ENCODE data around the gene STK32B. TPM values are rescaled to one million over a fixed set of nuclear protein-coding genes. Genes with fewer than 3 reads are reported as not detected.

The STK32B gene
- total and polyA plus RNA-seq, 4 donors, result 0.02 to 0.28 (median 0.08) TPM; not detected in 1

GRCh38 chr4:5460106-5460801 is 409.0 kb downstream of the STK32B start:
- H3K36me3 ChIP-seq (ENCODE audit: control insufficient read depth in 4 of 4, insufficient read depth in 3 of 4, low read depth in 1 of 4, low read length in 3 of 4), result no peaks in the 10 kb centered on the region
- no peak overlapping the region for H3K9ac ChIP-seq (ENCODE audit: low read depth in 1 of 2, low read length in 2 of 2)
- H3K4me3 ChIP-seq (ENCODE audit: low read depth in 1 of 3, low read length in 3 of 3), result no peak overlapping the region
- 72% methylated on average over 14 of the region's 14 CpGs for WGBS
- H3K4me1 ChIP-seq (ENCODE audit: control insufficient read depth in 4 of 4, insufficient read depth in 4 of 4, low read length in 3 of 4), result no peaks in the 10 kb centered on the region
- no peaks in the 10 kb centered on the region for H3K27me3 ChIP-seq (ENCODE audit: control insufficient read depth in 4 of 4, insufficient read depth in 4 of 4, low read length in 3 of 4)
- TF ChIP-seq, protein P1, sequence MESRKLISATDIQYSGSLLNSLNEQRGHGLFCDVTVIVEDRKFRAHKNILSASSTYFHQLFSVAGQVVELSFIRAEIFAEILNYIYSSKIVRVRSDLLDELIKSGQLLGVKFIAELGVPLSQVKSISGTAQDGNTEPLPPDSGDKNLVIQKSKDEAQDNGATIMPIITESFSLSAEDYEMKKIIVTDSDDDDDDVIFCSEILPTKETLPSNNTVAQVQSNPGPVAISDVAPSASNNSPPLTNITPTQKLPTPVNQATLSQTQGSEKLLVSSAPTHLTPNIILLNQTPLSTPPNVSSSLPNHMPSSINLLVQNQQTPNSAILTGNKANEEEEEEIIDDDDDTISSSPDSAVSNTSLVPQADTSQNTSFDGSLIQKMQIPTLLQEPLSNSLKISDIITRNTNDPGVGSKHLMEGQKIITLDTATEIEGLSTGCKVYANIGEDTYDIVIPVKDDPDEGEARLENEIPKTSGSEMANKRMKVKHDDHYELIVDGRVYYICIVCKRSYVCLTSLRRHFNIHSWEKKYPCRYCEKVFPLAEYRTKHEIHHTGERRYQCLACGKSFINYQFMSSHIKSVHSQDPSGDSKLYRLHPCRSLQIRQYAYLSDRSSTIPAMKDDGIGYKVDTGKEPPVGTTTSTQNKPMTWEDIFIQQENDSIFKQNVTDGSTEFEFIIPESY (IDR thresholded peaks at IDR 0.05), result no peak
- TF ChIP-seq MAX (IDR thresholded peaks at IDR 0.05), result no peak
- TF ChIP-seq, protein P2, sequence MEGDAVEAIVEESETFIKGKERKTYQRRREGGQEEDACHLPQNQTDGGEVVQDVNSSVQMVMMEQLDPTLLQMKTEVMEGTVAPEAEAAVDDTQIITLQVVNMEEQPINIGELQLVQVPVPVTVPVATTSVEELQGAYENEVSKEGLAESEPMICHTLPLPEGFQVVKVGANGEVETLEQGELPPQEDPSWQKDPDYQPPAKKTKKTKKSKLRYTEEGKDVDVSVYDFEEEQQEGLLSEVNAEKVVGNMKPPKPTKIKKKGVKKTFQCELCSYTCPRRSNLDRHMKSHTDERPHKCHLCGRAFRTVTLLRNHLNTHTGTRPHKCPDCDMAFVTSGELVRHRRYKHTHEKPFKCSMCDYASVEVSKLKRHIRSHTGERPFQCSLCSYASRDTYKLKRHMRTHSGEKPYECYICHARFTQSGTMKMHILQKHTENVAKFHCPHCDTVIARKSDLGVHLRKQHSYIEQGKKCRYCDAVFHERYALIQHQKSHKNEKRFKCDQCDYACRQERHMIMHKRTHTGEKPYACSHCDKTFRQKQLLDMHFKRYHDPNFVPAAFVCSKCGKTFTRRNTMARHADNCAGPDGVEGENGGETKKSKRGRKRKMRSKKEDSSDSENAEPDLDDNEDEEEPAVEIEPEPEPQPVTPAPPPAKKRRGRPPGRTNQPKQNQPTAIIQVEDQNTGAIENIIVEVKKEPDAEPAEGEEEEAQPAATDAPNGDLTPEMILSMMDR (IDR thresholded peaks at IDR 0.05; ENCODE audit: low read depth, low read length, missing input control), result peak; percentile 32
- TF ChIP-seq SP1 (IDR thresholded peaks at IDR 0.05), result no peak
- no peak for TF ChIP-seq RXRA (IDR thresholded peaks at IDR 0.05)
- TF ChIP-seq TAF1 (conservative IDR thresholded peaks at IDR 0.05), result no peak
- TF ChIP-seq FOXA1 (IDR thresholded peaks at IDR 0.05), result no peak
- peak; percentile 37 to 68 for TF ChIP-seq RAD21 (IDR thresholded peaks at IDR 0.05)
- TF ChIP-seq, protein P3, sequence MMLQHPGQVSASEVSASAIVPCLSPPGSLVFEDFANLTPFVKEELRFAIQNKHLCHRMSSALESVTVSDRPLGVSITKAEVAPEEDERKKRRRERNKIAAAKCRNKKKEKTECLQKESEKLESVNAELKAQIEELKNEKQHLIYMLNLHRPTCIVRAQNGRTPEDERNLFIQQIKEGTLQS (IDR thresholded peaks at IDR 0.05), result no peak
- no peaks in the 10 kb centered on the region for H3K9me3 ChIP-seq (ENCODE audit: control insufficient read depth in 4 of 4, low read length in 3 of 4)
- DNase-seq (ENCODE audit: low spot score), result no peak
- no peak overlapping the region for H3K27ac ChIP-seq (ENCODE audit: low read depth in 1 of 2, low read length in 2 of 2)

DNA sequence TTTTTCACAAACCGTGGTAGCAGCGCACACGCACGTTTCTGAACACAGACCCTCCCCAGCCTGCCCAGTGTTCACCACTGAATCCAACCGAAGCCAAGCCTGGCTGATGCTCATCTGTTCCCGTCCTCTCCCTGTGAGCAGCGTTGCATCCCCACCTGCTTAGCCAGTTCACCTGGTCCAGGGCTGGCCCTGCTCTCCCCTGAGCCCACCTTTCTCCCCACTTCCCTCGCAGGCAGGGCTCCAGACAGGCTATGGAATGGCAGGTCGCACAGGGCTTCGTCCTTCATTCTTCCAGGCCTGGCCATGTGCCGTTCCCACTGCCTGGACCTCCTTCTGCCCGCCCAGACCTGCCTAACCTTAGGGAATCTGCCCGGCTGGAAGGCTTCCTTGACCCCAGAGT is 410.2 kb downstream of the STK32B start:
- H3K36me3 ChIP-seq (ENCODE audit: control insufficient read depth in 4 of 4, insufficient read depth in 3 of 4, low read depth in 1 of 4, low read length in 3 of 4), result no peaks in the 10 kb centered on the region
- H3K27me3 ChIP-seq (ENCODE audit: control insufficient read depth in 4 of 4, insufficient read depth in 4 of 4, low read length in 3 of 4), result no peaks in the 10 kb centered on the region
- no peak overlapping the region for H3K4me3 ChIP-seq (ENCODE audit: low read depth in 1 of 3, low read length in 3 of 3)
- DNase-seq (ENCODE audit: low spot score), result no peak
- 82% methylated on average over 13 of the region's 13 CpGs for WGBS
- no peaks in the 10 kb centered on the region for H3K4me1 ChIP-seq (ENCODE audit: control insufficient read depth in 4 of 4, insufficient read depth in 4 of 4, low read length in 3 of 4)
- H3K27ac ChIP-seq (ENCODE audit: low read depth in 1 of 2, low read length in 2 of 2), result no peak overlapping the region
- H3K9me3 ChIP-seq (ENCODE audit: control insufficient read depth in 4 of 4, low read length in 3 of 4), result no peaks in the 10 kb centered on the region
- TF ChIP-seq, protein P4, sequence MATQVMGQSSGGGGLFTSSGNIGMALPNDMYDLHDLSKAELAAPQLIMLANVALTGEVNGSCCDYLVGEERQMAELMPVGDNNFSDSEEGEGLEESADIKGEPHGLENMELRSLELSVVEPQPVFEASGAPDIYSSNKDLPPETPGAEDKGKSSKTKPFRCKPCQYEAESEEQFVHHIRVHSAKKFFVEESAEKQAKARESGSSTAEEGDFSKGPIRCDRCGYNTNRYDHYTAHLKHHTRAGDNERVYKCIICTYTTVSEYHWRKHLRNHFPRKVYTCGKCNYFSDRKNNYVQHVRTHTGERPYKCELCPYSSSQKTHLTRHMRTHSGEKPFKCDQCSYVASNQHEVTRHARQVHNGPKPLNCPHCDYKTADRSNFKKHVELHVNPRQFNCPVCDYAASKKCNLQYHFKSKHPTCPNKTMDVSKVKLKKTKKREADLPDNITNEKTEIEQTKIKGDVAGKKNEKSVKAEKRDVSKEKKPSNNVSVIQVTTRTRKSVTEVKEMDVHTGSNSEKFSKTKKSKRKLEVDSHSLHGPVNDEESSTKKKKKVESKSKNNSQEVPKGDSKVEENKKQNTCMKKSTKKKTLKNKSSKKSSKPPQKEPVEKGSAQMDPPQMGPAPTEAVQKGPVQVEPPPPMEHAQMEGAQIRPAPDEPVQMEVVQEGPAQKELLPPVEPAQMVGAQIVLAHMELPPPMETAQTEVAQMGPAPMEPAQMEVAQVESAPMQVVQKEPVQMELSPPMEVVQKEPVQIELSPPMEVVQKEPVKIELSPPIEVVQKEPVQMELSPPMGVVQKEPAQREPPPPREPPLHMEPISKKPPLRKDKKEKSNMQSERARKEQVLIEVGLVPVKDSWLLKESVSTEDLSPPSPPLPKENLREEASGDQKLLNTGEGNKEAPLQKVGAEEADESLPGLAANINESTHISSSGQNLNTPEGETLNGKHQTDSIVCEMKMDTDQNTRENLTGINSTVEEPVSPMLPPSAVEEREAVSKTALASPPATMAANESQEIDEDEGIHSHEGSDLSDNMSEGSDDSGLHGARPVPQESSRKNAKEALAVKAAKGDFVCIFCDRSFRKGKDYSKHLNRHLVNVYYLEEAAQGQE (IDR thresholded peaks at IDR 0.05), result no peak
- no peak for TF ChIP-seq HNF4A (conservative IDR thresholded peaks at IDR 0.05)
- TF ChIP-seq MAX (IDR thresholded peaks at IDR 0.05), result no peak
- TF ChIP-seq RAD21 (IDR thresholded peaks at IDR 0.05), result no peak
- TF ChIP-seq HNF4G (IDR thresholded peaks at IDR 0.05), result no peak
- TF ChIP-seq NR2F2 (IDR thresholded peaks at IDR 0.05), result no peak
- no peak for TF ChIP-seq JUND (IDR thresholded peaks at IDR 0.05)
- no peak for TF ChIP-seq EGR1 (IDR thresholded peaks at IDR 0.05; ENCODE audit: low read depth in 2 of 2)
- TF ChIP-seq FOXA1 (IDR thresholded peaks at IDR 0.05), result no peak
- TF ChIP-seq, protein P2 (IDR thresholded peaks at IDR 0.05; ENCODE audit: low read depth, low read length, missing input control), result no peak
- no peak for TF ChIP-seq GABPA (IDR thresholded peaks at IDR 0.05 in 1 of 2, conservative IDR thresholded peaks at IDR 0.05 in 1 of 2)
- TF ChIP-seq FOXA2 (IDR thresholded peaks at IDR 0.05), result no peak
- TF ChIP-seq, protein P3 (IDR thresholded peaks at IDR 0.05), result no peak
- H3K9ac ChIP-seq (ENCODE audit: low read depth in 1 of 2, low read length in 2 of 2), result no peak overlapping the region

Measured in liver (tissue), 9 donors.